Stimulated activated naive CD4-positive, alpha-beta T cell treated with Interleukin-2 at 50 U/mL for 16 hours (primary cell): ENCODE results near the gene ENDOV.
"Not testable (repeated sequence)": the region's sequence is repeated elsewhere in the genome, so short reads cannot be mapped to it uniquely, and the experiment has no call there.

Source experiments
- DNase-seq: peaks from one replicate; lab custom pipeline; 2025; lab: John Stamatoyannopoulos, UW

ENDOV gene

GRCh38 chr17:80388601-80389000 lies 26.4 kb upstream of the ENDOV start:
- DNase-seq, result no peak

GRCh38 chr17:80389011-80389995 lies 25.7 kb upstream of the ENDOV start:
- no peak for DNase-seq

DNA sequence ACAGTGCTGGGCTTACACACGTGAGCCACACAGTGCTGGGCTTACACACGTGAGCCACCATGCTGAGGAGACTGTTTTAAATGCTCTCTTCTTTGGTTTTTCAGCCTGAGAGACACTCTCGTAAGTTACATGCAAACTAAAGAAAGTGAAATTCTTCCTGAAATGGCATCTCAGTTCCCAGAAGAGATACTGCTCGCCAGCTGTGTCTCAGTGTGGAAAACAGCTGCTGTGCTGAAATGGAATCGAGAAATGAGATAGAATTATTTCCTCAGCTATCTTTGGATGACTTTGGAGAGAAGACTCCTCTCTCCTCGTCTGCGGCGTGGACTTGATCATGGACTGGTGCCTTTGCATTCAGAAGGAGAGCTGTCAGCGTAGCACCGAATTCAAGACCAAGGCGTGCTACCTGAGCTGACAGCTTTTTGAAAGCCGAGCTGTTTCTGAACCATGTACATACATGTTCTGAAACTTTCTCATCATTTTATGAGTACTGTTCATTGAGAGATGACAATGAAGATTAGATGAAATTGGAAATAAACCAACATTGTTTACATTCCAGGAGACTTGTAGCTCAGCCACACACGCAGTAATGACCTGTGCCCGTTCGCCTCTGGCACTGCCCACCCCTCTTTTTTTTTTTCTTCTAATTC lies 21.6 kb upstream of the ENDOV start:
- DNase-seq, result no peak

DNA sequence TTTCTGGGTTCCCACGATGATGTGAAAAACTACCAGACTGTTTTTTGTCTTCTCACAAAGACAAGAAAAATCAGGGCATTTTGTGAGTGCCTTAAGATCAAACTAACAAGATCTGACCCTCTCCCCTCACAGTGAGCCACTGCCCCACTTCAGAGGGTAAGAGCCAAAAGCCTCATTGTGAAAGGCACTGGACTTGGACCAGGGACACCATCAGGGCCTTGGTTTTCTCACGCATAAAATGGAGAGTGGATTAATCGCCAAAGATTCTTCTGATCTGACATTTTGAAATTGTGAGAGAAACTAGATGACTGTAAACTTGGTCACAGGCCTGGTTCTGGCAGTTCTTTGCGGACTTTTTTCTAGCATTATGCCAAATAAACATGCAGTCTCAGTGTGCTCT lies 21.0 kb upstream of the ENDOV start:
- no peak for DNase-seq

- DNase-seq, result no peak
Observed at GRCh38 chr17:80394629-80395216, 20.2 kb upstream of the ENDOV start.

DNA sequence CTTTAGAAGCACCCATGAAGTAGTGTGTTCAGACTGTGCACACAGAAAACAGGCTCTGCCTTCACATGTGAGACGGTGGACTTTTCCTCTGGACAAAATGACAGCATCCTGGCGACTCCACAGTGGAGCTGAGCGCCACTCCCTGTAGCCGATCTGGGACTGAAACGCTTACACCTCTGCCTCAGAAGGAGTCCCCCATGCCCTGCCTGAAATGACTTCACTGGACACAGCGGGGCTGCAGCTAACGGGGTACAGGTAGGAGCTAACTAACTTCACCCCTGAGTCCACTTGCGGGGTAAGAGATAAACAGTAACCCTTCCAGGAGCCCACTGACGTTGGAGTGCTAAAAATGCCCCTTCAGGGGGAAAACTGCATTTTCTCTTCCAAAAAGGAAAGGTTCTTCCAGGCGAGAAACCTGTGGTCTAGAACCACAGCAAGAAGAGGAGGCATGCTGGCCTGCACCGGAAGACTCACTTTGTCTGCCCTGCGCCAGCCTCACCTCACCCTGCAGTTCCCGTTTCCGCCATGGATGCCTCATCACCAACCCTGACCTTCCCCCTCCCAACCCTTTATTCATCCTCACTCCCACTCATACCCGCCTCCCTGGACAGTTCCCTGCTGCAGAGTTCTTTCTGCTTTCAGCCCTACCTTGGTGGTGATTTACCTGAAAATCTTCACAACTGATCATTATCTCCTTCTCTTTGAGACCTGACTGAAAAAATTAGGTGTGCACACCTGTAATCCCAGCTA lies 19.4 kb upstream of the ENDOV start:
- DNase-seq, result no peak

DNA sequence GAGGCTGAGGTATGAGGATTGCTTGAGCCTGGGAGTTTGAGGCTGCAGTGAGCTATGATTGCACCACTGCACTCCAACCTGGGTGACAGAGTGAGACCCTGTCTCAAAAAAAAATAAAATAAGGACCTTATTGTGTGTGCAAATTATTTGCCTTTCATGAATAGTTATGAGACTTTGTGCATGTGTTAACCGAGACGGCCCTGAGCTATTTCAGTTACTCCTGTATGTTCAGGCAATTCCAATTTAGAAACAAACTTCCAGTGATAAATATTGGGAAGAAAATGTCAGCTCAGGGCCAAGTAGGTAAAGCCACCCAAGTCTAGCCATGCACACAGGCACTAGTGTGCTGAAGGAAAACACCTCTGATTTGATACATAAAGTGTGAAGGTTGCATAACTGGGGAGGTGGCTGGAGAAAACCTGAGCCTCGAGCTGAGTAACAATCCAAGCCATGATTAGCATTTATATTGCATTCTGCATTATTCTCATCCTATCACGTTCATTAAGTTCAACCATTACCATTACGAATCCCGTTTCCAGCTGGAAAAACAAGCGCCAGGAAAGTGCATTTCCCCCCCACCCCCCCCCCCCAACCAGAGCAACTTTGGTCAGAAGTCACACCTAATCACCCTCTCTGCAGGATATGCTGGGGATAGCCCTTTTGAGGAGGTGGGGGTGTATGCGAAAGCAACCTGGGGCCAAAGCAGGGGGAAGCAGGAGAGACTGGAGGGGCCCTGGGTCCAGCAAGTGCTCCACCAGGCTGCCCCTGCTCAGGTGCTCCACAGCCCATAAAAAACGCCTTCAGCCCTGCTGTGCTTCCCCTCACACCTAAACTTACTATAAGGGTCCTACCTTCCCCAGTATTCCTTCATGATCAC lies 18.6 kb upstream of the ENDOV start:
- no peak for DNase-seq

DNA sequence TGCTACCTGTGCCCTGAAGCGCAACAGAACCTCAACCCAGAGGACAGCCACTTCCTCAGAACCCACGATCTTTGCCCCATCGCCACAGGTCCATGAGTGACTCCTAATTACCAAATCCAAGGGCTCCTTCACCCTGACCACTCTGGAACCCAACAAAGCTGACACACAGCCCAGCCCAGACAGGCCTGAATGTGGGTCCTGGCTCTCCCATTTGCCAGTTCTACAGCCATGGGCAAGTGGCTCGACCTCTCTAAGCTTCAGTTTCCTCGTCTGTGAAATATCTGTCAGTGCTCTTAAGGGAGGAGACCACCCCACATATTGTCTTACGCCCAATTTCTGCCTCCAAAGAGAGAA lies 18.0 kb upstream of the ENDOV start:
- no peak for DNase-seq

DNA sequence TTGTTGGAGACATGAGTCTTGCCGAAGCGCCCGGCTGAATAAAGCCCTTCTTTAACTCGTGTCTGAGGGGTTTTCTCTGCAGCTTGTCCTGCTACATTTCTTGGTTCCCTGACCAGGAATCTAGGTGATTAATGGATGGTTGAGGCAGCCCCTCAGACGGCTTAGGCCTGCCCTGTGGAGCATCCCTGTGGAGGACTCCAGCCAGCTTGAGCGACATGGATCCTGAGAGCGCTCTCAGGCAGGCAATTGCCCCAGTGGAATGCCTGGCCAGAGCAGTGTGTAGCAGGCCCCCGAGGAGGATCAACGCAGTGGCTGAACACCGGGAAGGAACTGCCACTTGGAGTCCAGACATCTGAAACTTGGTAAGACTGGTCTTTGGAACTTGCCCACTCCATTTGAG lies 17.3 kb upstream of the ENDOV start:
- DNase-seq, result no peak

GRCh38 chr17:80401086-80401485 lies 13.9 kb upstream of the ENDOV start:
- DNase-seq, result not testable (repeated sequence)

DNA sequence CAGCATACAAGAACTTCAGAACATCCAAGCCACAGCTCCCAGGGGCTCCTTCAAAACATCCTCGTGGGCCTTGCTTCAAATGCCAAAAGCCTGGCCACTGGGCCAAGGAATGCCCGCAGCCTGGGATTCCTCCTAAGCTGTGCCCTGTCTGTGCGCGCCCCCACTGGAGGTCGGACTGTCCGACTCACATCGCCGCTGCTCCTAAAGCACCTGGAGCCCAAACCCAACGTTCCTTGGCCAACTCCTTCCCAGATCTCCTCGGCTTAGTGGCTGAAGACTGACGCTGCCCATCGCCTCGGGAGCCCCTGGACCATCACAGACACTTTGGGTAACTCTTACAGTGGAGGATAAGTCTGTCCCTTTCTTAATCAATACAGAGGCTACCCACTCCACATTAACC lies 12.9 kb upstream of the ENDOV start:
- not testable (repeated sequence) for DNase-seq

DNA sequence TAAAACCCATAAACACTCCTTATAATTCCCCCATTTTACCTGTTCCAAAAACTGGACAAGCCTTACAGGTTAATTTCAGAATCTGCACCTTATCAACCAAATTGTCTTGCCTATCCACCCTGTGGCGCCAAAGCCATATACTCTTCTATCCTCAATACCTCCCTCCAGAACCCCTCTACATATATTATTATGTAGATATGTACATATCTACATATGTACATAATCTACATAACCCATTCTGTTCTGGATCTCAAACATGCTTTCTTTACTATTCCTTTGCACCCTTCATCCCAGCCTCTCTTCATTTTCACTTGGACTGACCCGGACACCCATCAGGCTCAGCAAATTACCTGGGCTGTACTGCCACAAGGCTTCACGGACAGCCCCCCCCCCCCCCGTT lies 12.0 kb upstream of the ENDOV start:
- DNase-seq, result no peak

DNA sequence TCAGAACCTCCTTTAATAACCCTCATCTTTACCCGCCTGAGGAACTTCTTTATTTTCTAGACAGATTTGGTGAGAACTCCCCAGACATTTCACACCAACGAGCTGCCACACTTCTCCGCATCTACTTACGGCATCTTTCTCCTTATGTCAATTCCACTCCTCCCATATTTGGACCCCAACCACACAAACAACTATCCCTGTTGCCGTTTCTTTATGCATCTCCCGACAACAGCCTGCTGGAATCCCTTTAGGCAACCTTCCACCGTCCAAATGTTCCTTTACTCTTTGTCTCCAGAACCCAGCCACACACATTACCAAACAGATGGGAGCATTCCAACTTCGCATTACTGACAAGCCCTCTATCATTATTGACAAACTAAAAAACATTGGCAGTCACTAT lies 8.8 kb upstream of the ENDOV start:
- DNase-seq, result no peak

- not testable (repeated sequence) for DNase-seq
Observed at GRCh38 chr17:80407917-80408316, 7.0 kb upstream of the ENDOV start.

GRCh38 chr17:80408872-80409271 lies 6.1 kb upstream of the ENDOV start:
- DNase-seq, result no peak

GRCh38 chr17:80409626-80410025 lies 5.3 kb upstream of the ENDOV start:
- no peak for DNase-seq

GRCh38 chr17:80410441-80411087 lies 4.4 kb upstream of the ENDOV start:
- not testable (repeated sequence) for DNase-seq

- no peak for DNase-seq
Observed at GRCh38 chr17:80413771-80414507, 1.0 kb upstream of the ENDOV start.

DNA sequence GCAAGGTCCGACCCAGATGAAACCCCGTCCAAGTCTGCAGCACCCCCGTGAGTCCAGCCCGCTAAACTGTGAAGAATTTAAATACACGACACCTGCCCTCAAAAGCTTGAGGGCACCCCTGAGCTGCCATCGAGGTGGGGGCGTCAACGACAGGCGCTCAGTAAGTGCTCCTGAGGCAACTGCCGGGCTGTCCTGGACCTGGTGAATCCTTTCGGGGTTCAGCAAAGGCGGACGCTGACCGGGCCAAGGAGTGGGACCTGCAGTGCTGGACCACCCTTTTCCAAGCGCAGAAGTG lies 512 bp upstream of the ENDOV start:
- peak; percentile 33 for DNase-seq

DNA sequence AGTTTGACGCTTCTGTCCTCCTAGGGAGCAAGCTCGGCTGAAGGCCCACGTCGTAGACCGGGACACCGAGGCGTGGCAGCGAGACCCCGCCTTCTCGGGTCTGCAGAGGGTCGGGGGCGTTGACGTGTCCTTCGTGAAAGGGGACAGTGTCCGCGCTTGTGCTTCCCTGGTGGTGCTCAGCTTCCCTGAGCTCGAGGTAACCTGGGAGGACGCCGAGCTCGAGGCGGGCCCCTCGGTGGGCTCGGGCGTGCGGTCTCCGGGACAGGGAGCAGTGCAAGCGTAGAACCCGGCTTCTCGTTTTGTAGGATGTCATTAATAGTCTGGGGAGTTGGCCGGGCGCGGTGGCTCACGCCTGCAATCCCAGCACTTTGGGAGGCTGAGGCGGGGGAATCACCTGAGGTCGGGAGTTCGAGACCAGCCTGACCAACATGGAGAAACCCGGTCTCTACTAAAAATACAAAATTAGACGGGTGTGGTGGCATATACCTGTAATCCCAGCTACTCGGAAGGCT lies 715 bp downstream of the ENDOV start:
- no peak for DNase-seq
